HepG2 (cell line): Measurements from ENCODE around the gene PRKACA. TPM values are rescaled to one million over a fixed set of nuclear protein-coding genes. Genes with fewer than 3 reads are reported as not detected.

Experiments used
- ATAC-seq: fragments of 200-7000 bp; cut with Tn5 transposase; 3 replicates; pipeline ENCODE4 v1.9.1; 2020; ENCODE audit warnings: mild to moderate bottlenecking, moderate library complexity
- BruUV-seq: library from RNA; stranded (reverse); fragments of 400-500 nt; replicated peaks from 2 replicates; lab custom pipeline; 2021; lab: Mats Ljungman, UMichigan
- CTCF ChIA-PET: fragments of 300-600 bp; formaldehyde crosslinking; extraction: SDS; loops from one replicate; lab custom pipeline; 2021; ENCODE audit warnings: low total read pairs, inconsistent platforms, low intra/inter-chr PET ratio; lab: Yijun Ruan, JAX
- POLR2A ChIA-PET: fragments of 350-600 bp; sonication (Branson Sonifier 250); formaldehyde crosslinking; loops from one replicate; lab custom pipeline; 2020; ENCODE audit warnings: antibody characterized with exemption, inconsistent platforms; lab: Yijun Ruan, JAX
- DNase-seq: peaks from one replicate; pipeline ENCODE4 v3.0.0-alpha.2; 2015; ENCODE audit warnings: low spot score
- FAIRE-seq: peaks from 3 replicates; lab custom pipeline; 2011; peaks lifted over from hg19 to GRCh38; lab: Jason Lieb, UNC
- H2AFZ ChIP-seq: one replicate; pipeline ENCODE4 v1.6.1; 2011; ENCODE audit warnings: low read length, inconsistent platforms
- H3K27ac ChIP-seq: fragments of 300-600 bp; 3 replicates; pipeline ENCODE4 v1.8.0; 2011; ENCODE audit warnings: mixed run types, mild to moderate bottlenecking, mixed read lengths, low read length, inconsistent platforms; ENCODE audit not compliant: insufficient read depth; ENCODE audit errors: extremely low read length
- H3K27me3 ChIP-seq, 2 experiments: fragments of 200-600 bp in 1 of 2; 2 replicates in 1 of 2; 3 replicates in 1 of 2; pipeline versions ENCODE4 v1.6.0 to v1.8.0; 2011; ENCODE audit warnings: low read length in 2 of 2, mild to moderate bottlenecking in 2 of 2, moderate library complexity in 2 of 2, inconsistent platforms in 1 of 2; ENCODE audit not compliant: insufficient read depth in 2 of 2, control insufficient read depth in 1 of 2
- H3K36me3 ChIP-seq, 2 experiments: fragments of 200-600 bp in 1 of 2; replicated peaks in 1 of 2; 2 replicates in 1 of 2; 3 replicates in 1 of 2; pipeline versions ENCODE4 v1.5.1 to v1.8.0; 2011; ENCODE audit warnings: low read length in 2 of 2, inconsistent platforms in 1 of 2; ENCODE audit not compliant: insufficient read depth in 2 of 2, control insufficient read depth in 1 of 2
- H3K4me1 ChIP-seq: 2 replicates; pipeline ENCODE4 v1.5.1; 2012; ENCODE audit warnings: low read length, inconsistent platforms; ENCODE audit not compliant: insufficient read depth
- H3K4me2 ChIP-seq: 2 replicates; pipeline ENCODE4 v1.6.0; 2011; ENCODE audit warnings: low read depth, low read length, inconsistent platforms
- H3K4me3 ChIP-seq, 3 experiments: fragments of 200-600 bp in 1 of 3; sonication (generic), shearing (Covaris generic) in 1 of 3; replicated peaks in 1 of 3; 2 replicates each; pipeline ENCODE4 v1.5.1; 2011 to 2016; ENCODE audit warnings: low read length in 3 of 3, inconsistent platforms in 2 of 3, low read depth in 2 of 3, mild to moderate bottlenecking in 2 of 3, control low read depth in 1 of 3, mixed read lengths in 1 of 3; ENCODE audit not compliant: insufficient read depth in 1 of 3
- H3K79me2 ChIP-seq: one replicate; pipeline ENCODE4 v1.6.1; 2011; ENCODE audit warnings: low read length, inconsistent platforms; ENCODE audit not compliant: insufficient read depth
- H3K9ac ChIP-seq: 2 replicates; pipeline ENCODE4 v1.6.0; 2011; ENCODE audit warnings: mild to moderate bottlenecking, low read depth, low read length, inconsistent platforms; ENCODE audit not compliant: insufficient read depth
- H3K9me3 ChIP-seq: 2 replicates; pipeline ENCODE4 v1.5.1; 2012; ENCODE audit warnings: mild to moderate bottlenecking, low read length
- H4K20me1 ChIP-seq: 2 replicates; pipeline ENCODE4 v1.6.0; 2011; ENCODE audit warnings: inconsistent platforms, mild to moderate bottlenecking, low read length, moderate library complexity; ENCODE audit not compliant: insufficient read depth
- ERF ChIP-seq: IDR thresholded peaks from 2 replicates; pipeline ENCODE4 v1.6.1; 2018; ENCODE audit warnings: missing biosample characterization, missing genetic modification reagents
- NFATC3 ChIP-seq: sonication (generic); formaldehyde crosslinking; IDR thresholded peaks from 2 replicates; pipeline ENCODE4 v1.5.1; 2020; ENCODE audit warnings: mild to moderate bottlenecking, missing genetic modification reagents
- RFX1 ChIP-seq: fragments of 450-650 bp; IDR thresholded peaks from 2 replicates; pipeline ENCODE4 v1.6.1; 2017
- ZBTB21 ChIP-seq: sonication (generic); formaldehyde crosslinking; IDR thresholded peaks from 2 replicates; pipeline ENCODE4 v1.4.0; 2020; ENCODE audit warnings: missing genetic modification reagents
- ZNF296 ChIP-seq: sonication (generic); formaldehyde crosslinking; conservative IDR thresholded peaks from 2 replicates; pipeline ENCODE4 v1.5.0; 2020; ENCODE audit warnings: mild to moderate bottlenecking, missing genetic modification reagents
- ZNF337 ChIP-seq: sonication (generic); formaldehyde crosslinking; IDR thresholded peaks from 2 replicates; pipeline ENCODE4 v1.5.1; 2020; ENCODE audit warnings: missing genetic modification reagents, low read depth, mild to moderate bottlenecking, borderline replicate concordance
- ZNF558 ChIP-seq: sonication (generic); formaldehyde crosslinking; IDR thresholded peaks from 2 replicates; pipeline ENCODE4 v1.9.0; 2022; ENCODE audit warnings: mild to moderate bottlenecking, missing genetic modification reagents, borderline replicate concordance
- ZNF616 ChIP-seq: sonication (generic); formaldehyde crosslinking; IDR thresholded peaks from 2 replicates; pipeline ENCODE4 v1.5.0; 2020; ENCODE audit warnings: low read depth, mild to moderate bottlenecking, missing genetic modification reagents
- ZNF773 ChIP-seq: sonication (generic); formaldehyde crosslinking; IDR thresholded peaks from 2 replicates; pipeline ENCODE4 v1.4.0; 2020; ENCODE audit warnings: missing genetic modification reagents, borderline replicate concordance
- ZNF839 ChIP-seq: sonication (generic); formaldehyde crosslinking; IDR thresholded peaks from 2 replicates; pipeline ENCODE4 v1.4.0; 2020; ENCODE audit warnings: missing genetic modification reagents, mild to moderate bottlenecking, borderline replicate concordance
- WGBS: methylation state at CpG from one replicate; pipeline ENCODE4 v1.1.6; 2017; ENCODE audit warnings: low lambda C conversion rate; 5-methylcytosine and 5-hydroxymethylcytosine counted together
- in situ Hi-C: cut with HindIII; loops from 2 replicates; pipeline ENCODE4 v1.10.0; 2017; ENCODE audit warnings: low pct_unique_long_range_greater_than_20kb; ENCODE audit not compliant: extremely low pct_ligation_motif_present
- intact Hi-C: fragments of 100-400 bp; cut with micrococcal nuclease; formaldehyde crosslinking; loops from one replicate; pipeline ENCODE4 v1.10.0; 2022; ENCODE audit not compliant: unreplicated experiment
- polyA plus RNA-seq, 8 experiments: library from polyadenylated mRNA; depleted of rRNA in 3 of 8; stranded (reverse) in 7 of 8; unstranded in 1 of 8; fragments of >200 nt; fragmentation: Illumina TruSeq in 4 of 8; extraction: Trizol in 4 of 8; gene quantifications; 2 replicates each; pipeline versions ENCODE4 v1.2.1 to v1.2.3, GENCODE V29; 2011 to 2016; ENCODE audit warnings: low read depth in 4 of 8, missing spikeins in 1 of 8, mixed read lengths in 1 of 8; ENCODE audit not compliant: insufficient read depth in 1 of 8
- total RNA-seq, 5 experiments: library from RNA; depleted of rRNA; stranded (reverse); fragments of >200 nt; fragmentation: Illumina TruSeq; extraction: Trizol; gene quantifications; 2 replicates each; pipeline ENCODE4 v1.2.3, GENCODE V29; 2016; ENCODE audit warnings: low read depth in 1 of 5
- TF ChIP-seq, protein P1 (sequence below): sonication (generic); formaldehyde crosslinking; IDR thresholded peaks from 2 replicates; pipeline ENCODE4 v1.5.1; 2020; ENCODE audit warnings: mild to moderate bottlenecking, missing genetic modification reagents, borderline replicate concordance
- TF ChIP-seq, protein P2 (sequence below): sonication (generic); formaldehyde crosslinking; IDR thresholded peaks from 2 replicates; pipeline ENCODE4 v1.5.0; 2020; ENCODE audit warnings: mild to moderate bottlenecking, missing genetic modification reagents, moderate library complexity

PRKACA gene
- total and polyA plus RNA-seq, 2 of the 13 experiments (the other 11 are each of a cell fraction or from before 2014, with no cell fraction given) = 11.0 to 18.2 TPM

DNA sequence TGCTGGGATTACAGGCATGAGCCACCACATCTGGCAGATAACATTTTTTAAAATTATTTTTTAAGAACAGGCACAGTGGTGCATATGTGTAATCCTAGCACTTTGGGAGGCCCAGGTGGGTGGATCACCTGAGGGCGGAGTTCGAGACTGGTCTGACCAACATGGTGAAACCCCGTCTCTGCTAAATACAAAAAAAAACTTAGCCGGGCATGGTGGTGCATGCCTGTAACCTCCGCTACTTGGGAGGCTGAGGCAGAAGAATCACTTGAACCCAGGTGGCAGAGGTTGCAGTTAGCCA, 55.1 kb downstream of the PRKACA start:
- POLR2A ChIA-PET = interaction anchor here (5.7 kb wide), 1 partner anchor 9 kb away, joined by 62 read pairs; the partner anchor contains the start of gene MISP3

More for the DNA sequence above, 55.1 kb downstream of the PRKACA start:
- no peaks in the 10 kb centered on the region for H3K36me3 ChIP-seq
- CTCF ChIA-PET = no interaction called here
- no peak overlapping the region; the same call in 1 of the 2 replicates for H3K4me2 ChIP-seq
- 80% methylated on average over 5 of the region's 5 CpGs for WGBS
- H2AFZ ChIP-seq = no peak overlapping the region
- no peak overlapping the region for H3K9ac ChIP-seq
- H3K27ac ChIP-seq = no peak overlapping the region
- no peak for DNase-seq
- TF ChIP-seq ERF (CRISPR knock-in tag) = no peak
- TF ChIP-seq RFX1 = no peak
- no peak for TF ChIP-seq ZNF773 (CRISPR knock-in tag)
- TF ChIP-seq, protein P1, sequence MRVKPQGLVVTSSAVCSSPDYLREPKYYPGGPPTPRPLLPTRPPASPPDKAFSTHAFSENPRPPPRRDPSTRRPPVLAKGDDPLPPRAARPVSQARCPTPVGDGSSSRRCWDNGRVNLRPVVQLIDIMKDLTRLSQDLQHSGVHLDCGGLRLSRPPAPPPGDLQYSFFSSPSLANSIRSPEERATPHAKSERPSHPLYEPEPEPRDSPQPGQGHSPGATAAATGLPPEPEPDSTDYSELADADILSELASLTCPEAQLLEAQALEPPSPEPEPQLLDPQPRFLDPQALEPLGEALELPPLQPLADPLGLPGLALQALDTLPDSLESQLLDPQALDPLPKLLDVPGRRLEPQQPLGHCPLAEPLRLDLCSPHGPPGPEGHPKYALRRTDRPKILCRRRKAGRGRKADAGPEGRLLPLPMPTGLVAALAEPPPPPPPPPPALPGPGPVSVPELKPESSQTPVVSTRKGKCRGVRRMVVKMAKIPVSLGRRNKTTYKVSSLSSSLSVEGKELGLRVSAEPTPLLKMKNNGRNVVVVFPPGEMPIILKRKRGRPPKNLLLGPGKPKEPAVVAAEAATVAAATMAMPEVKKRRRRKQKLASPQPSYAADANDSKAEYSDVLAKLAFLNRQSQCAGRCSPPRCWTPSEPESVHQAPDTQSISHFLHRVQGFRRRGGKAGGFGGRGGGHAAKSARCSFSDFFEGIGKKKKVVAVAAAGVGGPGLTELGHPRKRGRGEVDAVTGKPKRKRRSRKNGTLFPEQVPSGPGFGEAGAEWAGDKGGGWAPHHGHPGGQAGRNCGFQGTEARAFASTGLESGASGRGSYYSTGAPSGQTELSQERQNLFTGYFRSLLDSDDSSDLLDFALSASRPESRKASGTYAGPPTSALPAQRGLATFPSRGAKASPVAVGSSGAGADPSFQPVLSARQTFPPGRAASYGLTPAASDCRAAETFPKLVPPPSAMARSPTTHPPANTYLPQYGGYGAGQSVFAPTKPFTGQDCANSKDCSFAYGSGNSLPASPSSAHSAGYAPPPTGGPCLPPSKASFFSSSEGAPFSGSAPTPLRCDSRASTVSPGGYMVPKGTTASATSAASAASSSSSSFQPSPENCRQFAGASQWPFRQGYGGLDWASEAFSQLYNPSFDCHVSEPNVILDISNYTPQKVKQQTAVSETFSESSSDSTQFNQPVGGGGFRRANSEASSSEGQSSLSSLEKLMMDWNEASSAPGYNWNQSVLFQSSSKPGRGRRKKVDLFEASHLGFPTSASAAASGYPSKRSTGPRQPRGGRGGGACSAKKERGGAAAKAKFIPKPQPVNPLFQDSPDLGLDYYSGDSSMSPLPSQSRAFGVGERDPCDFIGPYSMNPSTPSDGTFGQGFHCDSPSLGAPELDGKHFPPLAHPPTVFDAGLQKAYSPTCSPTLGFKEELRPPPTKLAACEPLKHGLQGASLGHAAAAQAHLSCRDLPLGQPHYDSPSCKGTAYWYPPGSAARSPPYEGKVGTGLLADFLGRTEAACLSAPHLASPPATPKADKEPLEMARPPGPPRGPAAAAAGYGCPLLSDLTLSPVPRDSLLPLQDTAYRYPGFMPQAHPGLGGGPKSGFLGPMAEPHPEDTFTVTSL = no peak
- no peak for TF ChIP-seq ZNF296
- TF ChIP-seq, protein P2, sequence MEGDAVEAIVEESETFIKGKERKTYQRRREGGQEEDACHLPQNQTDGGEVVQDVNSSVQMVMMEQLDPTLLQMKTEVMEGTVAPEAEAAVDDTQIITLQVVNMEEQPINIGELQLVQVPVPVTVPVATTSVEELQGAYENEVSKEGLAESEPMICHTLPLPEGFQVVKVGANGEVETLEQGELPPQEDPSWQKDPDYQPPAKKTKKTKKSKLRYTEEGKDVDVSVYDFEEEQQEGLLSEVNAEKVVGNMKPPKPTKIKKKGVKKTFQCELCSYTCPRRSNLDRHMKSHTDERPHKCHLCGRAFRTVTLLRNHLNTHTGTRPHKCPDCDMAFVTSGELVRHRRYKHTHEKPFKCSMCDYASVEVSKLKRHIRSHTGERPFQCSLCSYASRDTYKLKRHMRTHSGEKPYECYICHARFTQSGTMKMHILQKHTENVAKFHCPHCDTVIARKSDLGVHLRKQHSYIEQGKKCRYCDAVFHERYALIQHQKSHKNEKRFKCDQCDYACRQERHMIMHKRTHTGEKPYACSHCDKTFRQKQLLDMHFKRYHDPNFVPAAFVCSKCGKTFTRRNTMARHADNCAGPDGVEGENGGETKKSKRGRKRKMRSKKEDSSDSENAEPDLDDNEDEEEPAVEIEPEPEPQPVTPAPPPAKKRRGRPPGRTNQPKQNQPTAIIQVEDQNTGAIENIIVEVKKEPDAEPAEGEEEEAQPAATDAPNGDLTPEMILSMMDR (CRISPR knock-in tag) = no peak
- TF ChIP-seq ZNF337 = no peak
- no peak for TF ChIP-seq ZBTB21 (CRISPR knock-in tag)
- no peak for TF ChIP-seq ZNF839 (CRISPR knock-in tag)
- TF ChIP-seq ZNF616 = no peak
- no peak for TF ChIP-seq ZNF558
- TF ChIP-seq NFATC3 (CRISPR knock-in tag) = no peak
- H3K9me3 ChIP-seq = no peaks in the 10 kb centered on the region
- no peaks in the 10 kb centered on the region for H4K20me1 ChIP-seq
- no peak overlapping the region for H3K4me3 ChIP-seq
- no peak for FAIRE-seq
- ATAC-seq = no peak
- intact Hi-C loops (no loop called here), in situ Hi-C loops (loop anchor here (25.0 kb wide), 1 partner anchor 300 kb away; the partner anchor contains the start of genes C19orf53 and MRI1)
- no peaks in the 10 kb centered on the region for H3K27me3 ChIP-seq
- no peaks in the 10 kb centered on the region for H3K79me2 ChIP-seq
- no TSS peak for BruUV-seq
- H3K4me1 ChIP-seq = peaks cover 45% of the 10 kb centered on the region
